HepG2 (cell line): ENCODE measurements around the gene UBE2M. TPM values are rescaled to one million over a fixed set of nuclear protein-coding genes. Genes with fewer than 3 reads are reported as not detected.

Source experiments
- ARHGAP35 ChIP-seq: sonication (generic); formaldehyde crosslinking; IDR thresholded peaks from 2 replicates; pipeline ENCODE4 v1.9.0; 2022; ENCODE audit warnings: mild to moderate bottlenecking, inconsistent platforms, moderate library complexity, missing genetic modification reagents, borderline replicate concordance
- CHCHD3 ChIP-seq: sonication (generic); formaldehyde crosslinking; IDR thresholded peaks from 2 replicates; pipeline ENCODE4 v1.8.0; 2022; ENCODE audit warnings: mild to moderate bottlenecking, missing genetic modification reagents, moderate library complexity
- DNMT1 ChIP-seq: sonication (generic); formaldehyde crosslinking; IDR thresholded peaks from 2 replicates; pipeline ENCODE4 v1.5.1; 2020; ENCODE audit warnings: mild to moderate bottlenecking, missing genetic modification reagents
- FOXK1 ChIP-seq: sonication (generic); formaldehyde crosslinking; IDR thresholded peaks from 2 replicates; pipeline ENCODE4 v1.4.0; 2020; ENCODE audit warnings: low read depth, missing genetic modification reagents, borderline replicate concordance
- HOXD1 ChIP-seq: sonication (generic); formaldehyde crosslinking; IDR thresholded peaks from 2 replicates; pipeline ENCODE4 v1.5.0; 2020; ENCODE audit warnings: missing genetic modification reagents
- RFX5 ChIP-seq: IDR thresholded peaks from 2 replicates; pipeline ENCODE4 v1.6.1; 2011; ENCODE audit warnings: low read depth, low read length, improper control_type of control experiment
- SALL1 ChIP-seq: sonication (generic); formaldehyde crosslinking; IDR thresholded peaks from 2 replicates; pipeline ENCODE4 v1.8.0; 2022; ENCODE audit warnings: mild to moderate bottlenecking, missing genetic modification reagents
- ZBTB7B ChIP-seq: sonication (generic); formaldehyde crosslinking; IDR thresholded peaks from 2 replicates; pipeline ENCODE4 v1.4.0; 2020; ENCODE audit warnings: missing genetic modification reagents
- ZNF335 ChIP-seq: sonication (generic); formaldehyde crosslinking; IDR thresholded peaks from 2 replicates; pipeline ENCODE4 v1.4.0; 2020; ENCODE audit warnings: missing genetic modification reagents
- ZNF672 ChIP-seq: sonication (generic); formaldehyde crosslinking; IDR thresholded peaks from 2 replicates; pipeline ENCODE4 v1.8.1; 2022; ENCODE audit warnings: missing genetic modification reagents
- polyA plus RNA-seq, 8 experiments: library from polyadenylated mRNA; depleted of rRNA in 3 of 8; stranded (reverse) in 7 of 8; unstranded in 1 of 8; fragments of >200 nt; fragmentation: Illumina TruSeq in 4 of 8; extraction: Trizol in 4 of 8; gene quantifications; 2 replicates each; pipeline versions ENCODE4 v1.2.1 to v1.2.3, GENCODE V29; 2011 to 2016; ENCODE audit warnings: low read depth in 4 of 8, missing spikeins in 1 of 8, mixed read lengths in 1 of 8; ENCODE audit not compliant: insufficient read depth in 1 of 8
- total RNA-seq, 5 experiments: library from RNA; depleted of rRNA; stranded (reverse); fragments of >200 nt; fragmentation: Illumina TruSeq; extraction: Trizol; gene quantifications; 2 replicates each; pipeline ENCODE4 v1.2.3, GENCODE V29; 2016; ENCODE audit warnings: low read depth in 1 of 5
- TF ChIP-seq, protein P1 (sequence below): IDR thresholded peaks from 2 replicates; pipeline ENCODE4 v1.6.1; 2016; ENCODE audit warnings: mild to moderate bottlenecking, missing biosample characterization, missing genetic modification reagents
- TF ChIP-seq, protein P2 (sequence below): sonication (generic); formaldehyde crosslinking; IDR thresholded peaks from one replicate; pipeline ENCODE4 v1.5.1; 2020; ENCODE audit warnings: mild to moderate bottlenecking, missing genetic modification reagents; ENCODE audit errors: not compliant biosample characterization
- TF ChIP-seq, protein P3 (sequence below): sonication (generic); formaldehyde crosslinking; IDR thresholded peaks from 2 replicates; pipeline ENCODE4 v1.5.1; 2020; ENCODE audit warnings: mild to moderate bottlenecking, moderate library complexity, missing genetic modification reagents
- TF ChIP-seq, protein P4 (sequence below): sonication (generic); formaldehyde crosslinking; IDR thresholded peaks from 2 replicates; pipeline ENCODE4 v1.4.0; 2020; ENCODE audit warnings: low read depth, missing genetic modification reagents

UBE2M gene
- total and polyA plus RNA-seq, 2 of the 13 experiments (the other 11 are each of a cell fraction or from before 2014, with no cell fraction given) = 36.2 to 50.3 TPM

DNA sequence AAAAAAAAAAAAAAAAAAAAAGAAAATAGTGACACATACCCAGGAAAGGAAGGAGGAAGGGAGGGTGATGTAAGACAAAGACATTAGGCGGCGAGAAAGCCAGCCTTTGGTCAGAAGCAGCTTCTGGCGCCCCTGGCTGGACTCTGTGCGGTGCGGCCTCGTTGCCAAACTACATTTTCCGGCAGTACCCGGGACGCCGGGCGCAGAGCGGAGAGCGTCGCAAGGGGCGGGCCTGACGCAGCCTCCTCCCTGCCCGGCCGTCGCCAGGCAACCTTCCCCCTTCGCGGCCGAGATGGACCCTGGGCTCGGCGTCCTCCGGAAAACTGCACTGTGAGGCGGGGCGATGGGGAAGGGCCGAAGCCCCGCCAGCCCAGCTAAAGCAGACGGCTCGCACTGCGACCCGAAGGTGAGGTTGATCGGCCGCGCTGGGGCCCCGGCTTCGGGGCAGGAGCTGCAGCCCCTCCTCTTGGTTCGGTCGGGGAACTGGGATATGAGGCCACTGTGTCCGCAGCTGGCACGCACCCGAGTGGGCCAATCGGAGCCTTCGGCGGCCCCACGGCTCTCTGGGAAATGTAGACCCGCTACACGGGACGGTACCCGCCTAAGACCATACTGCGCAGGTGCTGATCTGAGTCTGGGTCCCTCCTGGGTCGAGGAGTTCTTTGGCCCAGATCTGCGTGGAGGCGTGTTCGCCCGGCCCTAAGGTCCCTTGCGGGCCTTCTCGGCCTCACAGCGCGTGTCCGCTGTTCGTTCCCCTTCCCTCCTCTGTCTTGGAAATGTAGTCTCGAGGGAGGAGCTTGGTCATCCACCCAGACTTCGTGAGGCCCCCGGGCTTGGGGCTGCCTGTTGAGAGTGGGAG, 17.0 kb upstream of the UBE2M start (continued):
- TF ChIP-seq ARHGAP35 = 0 out of 2 replicates have a peak, but pooled peaks have one; percentile 58
- TF ChIP-seq, protein P1, sequence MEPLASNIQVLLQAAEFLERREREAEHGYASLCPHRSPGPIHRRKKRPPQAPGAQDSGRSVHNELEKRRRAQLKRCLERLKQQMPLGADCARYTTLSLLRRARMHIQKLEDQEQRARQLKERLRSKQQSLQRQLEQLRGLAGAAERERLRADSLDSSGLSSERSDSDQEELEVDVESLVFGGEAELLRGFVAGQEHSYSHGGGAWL = peak; percentile 67
- peak; percentile 76 for TF ChIP-seq SALL1 (CRISPR knock-in tag)
- TF ChIP-seq RFX5 = peak; percentile 4; the same call in 1 of the 2 replicates
- TF ChIP-seq HOXD1 (CRISPR knock-in tag) = no peak
- peak; percentile 47 for TF ChIP-seq ZNF335
- TF ChIP-seq, protein P2, sequence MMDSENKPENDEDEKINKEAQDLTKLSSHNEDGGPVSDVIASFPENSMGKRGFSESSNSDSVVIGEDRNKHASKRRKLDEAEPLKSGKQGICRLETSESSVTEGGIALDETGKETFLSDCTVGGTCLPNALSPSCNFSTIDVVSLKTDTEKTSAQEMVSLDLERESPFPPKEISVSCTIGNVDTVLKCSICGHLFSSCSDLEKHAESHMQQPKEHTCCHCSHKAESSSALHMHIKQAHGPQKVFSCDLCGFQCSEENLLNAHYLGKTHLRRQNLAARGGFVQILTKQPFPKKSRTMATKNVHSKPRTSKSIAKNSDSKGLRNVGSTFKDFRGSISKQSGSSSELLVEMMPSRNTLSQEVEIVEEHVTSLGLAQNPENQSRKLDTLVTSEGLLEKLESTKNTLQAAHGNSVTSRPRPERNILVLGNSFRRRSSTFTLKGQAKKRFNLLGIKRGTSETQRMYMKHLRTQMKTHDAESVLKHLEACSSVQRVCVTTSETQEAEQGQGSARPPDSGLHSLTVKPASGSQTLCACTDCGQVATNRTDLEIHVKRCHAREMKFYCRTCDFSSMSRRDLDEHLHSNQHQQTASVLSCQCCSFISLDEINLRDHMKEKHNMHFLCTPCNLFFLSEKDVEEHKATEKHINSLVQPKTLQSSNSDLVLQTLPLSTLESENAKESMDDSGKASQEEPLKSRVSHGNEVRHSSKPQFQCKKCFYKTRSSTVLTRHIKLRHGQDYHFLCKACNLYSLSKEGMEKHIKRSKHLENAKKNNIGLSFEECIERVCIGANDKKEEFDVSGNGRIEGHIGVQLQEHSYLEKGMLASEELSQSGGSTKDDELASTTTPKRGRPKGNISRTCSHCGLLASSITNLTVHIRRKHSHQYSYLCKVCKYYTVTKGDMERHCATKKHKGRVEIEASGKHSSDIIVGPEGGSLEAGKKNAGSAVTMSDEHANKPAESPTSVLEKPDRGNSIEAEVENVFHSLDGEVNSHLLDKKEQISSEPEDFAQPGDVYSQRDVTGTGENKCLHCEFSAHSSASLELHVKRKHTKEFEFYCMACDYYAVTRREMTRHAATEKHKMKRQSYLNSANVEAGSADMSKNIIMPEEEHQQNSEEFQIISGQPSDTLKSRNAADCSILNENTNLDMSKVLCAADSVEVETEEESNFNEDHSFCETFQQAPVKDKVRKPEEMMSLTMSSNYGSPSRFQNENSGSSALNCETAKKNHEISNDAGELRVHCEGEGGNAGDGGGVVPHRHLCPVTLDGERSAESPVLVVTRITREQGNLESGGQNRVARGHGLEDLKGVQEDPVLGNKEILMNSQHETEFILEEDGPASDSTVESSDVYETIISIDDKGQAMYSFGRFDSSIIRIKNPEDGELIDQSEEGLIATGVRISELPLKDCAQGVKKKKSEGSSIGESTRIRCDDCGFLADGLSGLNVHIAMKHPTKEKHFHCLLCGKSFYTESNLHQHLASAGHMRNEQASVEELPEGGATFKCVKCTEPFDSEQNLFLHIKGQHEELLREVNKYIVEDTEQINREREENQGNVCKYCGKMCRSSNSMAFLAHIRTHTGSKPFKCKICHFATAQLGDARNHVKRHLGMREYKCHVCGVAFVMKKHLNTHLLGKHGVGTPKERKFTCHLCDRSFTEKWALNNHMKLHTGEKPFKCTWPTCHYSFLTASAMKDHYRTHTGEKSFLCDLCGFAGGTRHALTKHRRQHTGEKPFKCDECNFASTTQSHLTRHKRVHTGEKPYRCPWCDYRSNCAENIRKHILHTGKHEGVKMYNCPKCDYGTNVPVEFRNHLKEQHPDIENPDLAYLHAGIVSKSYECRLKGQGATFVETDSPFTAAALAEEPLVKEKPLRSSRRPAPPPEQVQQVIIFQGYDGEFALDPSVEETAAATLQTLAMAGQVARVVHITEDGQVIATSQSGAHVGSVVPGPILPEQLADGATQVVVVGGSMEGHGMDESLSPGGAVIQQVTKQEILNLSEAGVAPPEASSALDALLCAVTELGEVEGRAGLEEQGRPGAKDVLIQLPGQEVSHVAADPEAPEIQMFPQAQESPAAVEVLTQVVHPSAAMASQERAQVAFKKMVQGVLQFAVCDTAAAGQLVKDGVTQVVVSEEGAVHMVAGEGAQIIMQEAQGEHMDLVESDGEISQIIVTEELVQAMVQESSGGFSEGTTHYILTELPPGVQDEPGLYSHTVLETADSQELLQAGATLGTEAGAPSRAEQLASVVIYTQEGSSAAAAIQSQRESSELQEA (CRISPR knock-in tag) = peak; percentile 73
- TF ChIP-seq ZBTB7B = peak; percentile 65; the same call in 1 of the 2 replicates
- no peak for TF ChIP-seq CHCHD3 (CRISPR knock-in tag)
- TF ChIP-seq, protein P3, sequence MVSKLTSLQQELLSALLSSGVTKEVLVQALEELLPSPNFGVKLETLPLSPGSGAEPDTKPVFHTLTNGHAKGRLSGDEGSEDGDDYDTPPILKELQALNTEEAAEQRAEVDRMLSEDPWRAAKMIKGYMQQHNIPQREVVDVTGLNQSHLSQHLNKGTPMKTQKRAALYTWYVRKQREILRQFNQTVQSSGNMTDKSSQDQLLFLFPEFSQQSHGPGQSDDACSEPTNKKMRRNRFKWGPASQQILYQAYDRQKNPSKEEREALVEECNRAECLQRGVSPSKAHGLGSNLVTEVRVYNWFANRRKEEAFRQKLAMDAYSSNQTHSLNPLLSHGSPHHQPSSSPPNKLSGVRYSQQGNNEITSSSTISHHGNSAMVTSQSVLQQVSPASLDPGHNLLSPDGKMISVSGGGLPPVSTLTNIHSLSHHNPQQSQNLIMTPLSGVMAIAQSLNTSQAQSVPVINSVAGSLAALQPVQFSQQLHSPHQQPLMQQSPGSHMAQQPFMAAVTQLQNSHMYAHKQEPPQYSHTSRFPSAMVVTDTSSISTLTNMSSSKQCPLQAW = peak; percentile 74
- TF ChIP-seq FOXK1 (CRISPR knock-in tag) = 0 out of 2 replicates have a peak, but pooled peaks have one; percentile 11
- TF ChIP-seq DNMT1 = 0 out of 2 replicates have a peak, but pooled peaks have one; percentile 48
- TF ChIP-seq, protein P4, sequence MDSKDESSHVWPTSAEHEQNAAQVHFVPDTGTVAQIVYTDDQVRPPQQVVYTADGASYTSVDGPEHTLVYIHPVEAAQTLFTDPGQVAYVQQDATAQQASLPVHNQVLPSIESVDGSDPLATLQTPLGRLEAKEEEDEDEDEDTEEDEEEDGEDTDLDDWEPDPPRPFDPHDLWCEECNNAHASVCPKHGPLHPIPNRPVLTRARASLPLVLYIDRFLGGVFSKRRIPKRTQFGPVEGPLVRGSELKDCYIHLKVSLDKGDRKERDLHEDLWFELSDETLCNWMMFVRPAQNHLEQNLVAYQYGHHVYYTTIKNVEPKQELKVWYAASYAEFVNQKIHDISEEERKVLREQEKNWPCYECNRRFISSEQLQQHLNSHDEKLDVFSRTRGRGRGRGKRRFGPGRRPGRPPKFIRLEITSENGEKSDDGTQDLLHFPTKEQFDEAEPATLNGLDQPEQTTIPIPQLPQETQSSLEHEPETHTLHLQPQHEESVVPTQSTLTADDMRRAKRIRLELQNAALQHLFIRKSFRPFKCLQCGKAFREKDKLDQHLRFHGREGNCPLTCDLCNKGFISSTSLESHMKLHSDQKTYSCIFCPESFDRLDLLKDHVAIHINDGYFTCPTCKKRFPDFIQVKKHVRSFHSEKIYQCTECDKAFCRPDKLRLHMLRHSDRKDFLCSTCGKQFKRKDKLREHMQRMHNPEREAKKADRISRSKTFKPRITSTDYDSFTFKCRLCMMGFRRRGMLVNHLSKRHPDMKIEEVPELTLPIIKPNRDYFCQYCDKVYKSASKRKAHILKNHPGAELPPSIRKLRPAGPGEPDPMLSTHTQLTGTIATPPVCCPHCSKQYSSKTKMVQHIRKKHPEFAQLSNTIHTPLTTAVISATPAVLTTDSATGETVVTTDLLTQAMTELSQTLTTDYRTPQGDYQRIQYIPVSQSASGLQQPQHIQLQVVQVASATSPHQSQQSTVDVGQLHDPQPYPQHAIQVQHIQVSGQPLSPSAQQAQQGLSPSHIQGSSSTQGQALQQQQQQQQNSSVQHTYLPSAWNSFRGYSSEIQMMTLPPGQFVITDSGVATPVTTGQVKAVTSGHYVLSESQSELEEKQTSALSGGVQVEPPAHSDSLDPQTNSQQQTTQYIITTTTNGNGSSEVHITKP = peak; percentile 78
- TF ChIP-seq ZNF672 (CRISPR knock-in tag) = no peak
